K562 (cell line): Measurements from ENCODE around the gene ANKRD44. TPM values are rescaled to one million over a fixed set of nuclear protein-coding genes. Genes with fewer than 3 reads are reported as not detected.

ENCODE experiments used
- CEBPB ChIP-seq: fragments of 450-650 bp; IDR thresholded peaks from 2 replicates; pipeline ENCODE4 v1.6.1; 2016; ENCODE audit warnings: missing genetic modification characterization, missing compliant biosample characterization
- NR0B1 ChIP-seq: fragments of 450-650 bp; IDR thresholded peaks from one replicate; pipeline ENCODE4 v1.6.1; 2018; ENCODE audit warnings: mild to moderate bottlenecking, moderate library complexity; ENCODE audit not compliant: partially characterized antibody
- PTBP1 ChIP-seq: fragments of 200-400 bp; formaldehyde crosslinking; IDR thresholded peaks from 2 replicates; pipeline ENCODE4 v1.6.1; 2017; ENCODE audit warnings: low read depth, low read length
- TAF9B ChIP-seq: fragments of 450-650 bp; IDR thresholded peaks from 2 replicates; pipeline ENCODE4 v1.6.1; 2018; ENCODE audit warnings: mild to moderate bottlenecking; ENCODE audit not compliant: partially characterized antibody
- U2AF2 ChIP-seq: fragments of 200-400 bp; formaldehyde crosslinking; optimal IDR thresholded peaks from 2 replicates; pipeline ENCODE3; 2017; ENCODE audit warnings: low read depth, mild to moderate bottlenecking, low read length
- ZNF592 ChIP-seq: fragments of 450-650 bp; IDR thresholded peaks from 2 replicates; pipeline ENCODE4 v1.6.1; 2017; ENCODE audit warnings: antibody characterized with exemption, mild to moderate bottlenecking
- ZNF644 ChIP-seq: fragments of 200-800 bp; sonication (Bioruptor generic); IDR thresholded peaks from 2 replicates; pipeline ENCODE4 v1.6.1; 2016; ENCODE audit warnings: low read depth, missing genetic modification characterization, missing compliant biosample characterization
- polyA plus RNA-seq, 8 experiments: library from polyadenylated mRNA; depleted of rRNA in 4 of 8; stranded (reverse) in 5 of 8; unstranded in 3 of 8; fragments of >200 nt; fragmentation: Nextera tagmentation in 2 of 8; fragmentation: Illumina TruSeq in 1 of 8; extraction: Ambion mirVana in 2 of 8; extraction: Trizol in 1 of 8; gene quantifications; 2 replicates each; pipeline versions ENCODE4 v1.2.1 to v1.2.3, GENCODE V29; 2011 to 2014; ENCODE audit warnings: inconsistent platforms in 1 of 8, missing spikeins in 1 of 8
- total RNA-seq, 7 experiments: library from RNA; depleted of rRNA in 6 of 7; stranded (reverse); fragments of >200 nt in 6 of 7; fragmentation: Illumina TruSeq in 2 of 7; extraction: Trizol in 2 of 7; gene quantifications; 2 replicates each; pipeline versions ENCODE4 v1.2.1 to v1.2.3, GENCODE V29; 2011 to 2021; ENCODE audit warnings: low replicate concordance in 1 of 7
- TF ChIP-seq, protein P1 (sequence below): sonication (generic); formaldehyde crosslinking; IDR thresholded peaks from 2 replicates; pipeline ENCODE4 v1.8.0; 2022; ENCODE audit warnings: mild to moderate bottlenecking, missing genetic modification reagents
- TF ChIP-seq, protein P2 (sequence below): fragments of 450-650 bp; formaldehyde crosslinking; IDR thresholded peaks from 2 replicates; pipeline ENCODE4 v1.4.0; 2020; ENCODE audit warnings: mild to moderate bottlenecking

The ANKRD44 gene
- total and polyA plus RNA-seq, 9 of the 15 experiments (the other 6 are each of a cell fraction or from before 2014, with no cell fraction given) = 0.03 to 0.64 (median 0.07) TPM; not detected in 3

DNA sequence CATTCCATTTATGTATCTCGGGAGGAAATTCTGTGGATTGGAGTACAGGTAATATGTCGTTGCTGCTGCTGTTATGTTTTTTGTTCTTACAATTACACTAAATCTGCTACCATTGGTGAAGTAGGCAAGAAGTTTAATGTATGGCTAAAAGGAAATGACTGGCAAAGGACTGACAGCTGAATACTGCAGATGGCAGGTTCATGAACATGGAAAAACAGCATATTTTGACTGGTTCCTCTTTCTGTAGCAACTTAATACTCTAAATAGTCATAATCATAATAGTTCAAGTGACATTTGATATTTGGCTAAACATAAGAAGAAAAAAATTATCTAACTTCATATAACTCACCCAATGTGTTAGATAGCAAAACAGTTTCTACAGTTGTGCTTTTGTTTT lies 299.6 kb downstream of the ANKRD44 start (continued):
- TF ChIP-seq ZNF592 (no peak), CEBPB (tag) (no peak), TAF9B (no peak), NR0B1 (no peak), U2AF2 (no peak), ZNF644 (tag) (no peak), PTBP1 (no peak)
- TF ChIP-seq, protein P1, sequence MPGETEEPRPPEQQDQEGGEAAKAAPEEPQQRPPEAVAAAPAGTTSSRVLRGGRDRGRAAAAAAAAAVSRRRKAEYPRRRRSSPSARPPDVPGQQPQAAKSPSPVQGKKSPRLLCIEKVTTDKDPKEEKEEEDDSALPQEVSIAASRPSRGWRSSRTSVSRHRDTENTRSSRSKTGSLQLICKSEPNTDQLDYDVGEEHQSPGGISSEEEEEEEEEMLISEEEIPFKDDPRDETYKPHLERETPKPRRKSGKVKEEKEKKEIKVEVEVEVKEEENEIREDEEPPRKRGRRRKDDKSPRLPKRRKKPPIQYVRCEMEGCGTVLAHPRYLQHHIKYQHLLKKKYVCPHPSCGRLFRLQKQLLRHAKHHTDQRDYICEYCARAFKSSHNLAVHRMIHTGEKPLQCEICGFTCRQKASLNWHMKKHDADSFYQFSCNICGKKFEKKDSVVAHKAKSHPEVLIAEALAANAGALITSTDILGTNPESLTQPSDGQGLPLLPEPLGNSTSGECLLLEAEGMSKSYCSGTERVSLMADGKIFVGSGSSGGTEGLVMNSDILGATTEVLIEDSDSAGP = no peak
- TF ChIP-seq, protein P2, sequence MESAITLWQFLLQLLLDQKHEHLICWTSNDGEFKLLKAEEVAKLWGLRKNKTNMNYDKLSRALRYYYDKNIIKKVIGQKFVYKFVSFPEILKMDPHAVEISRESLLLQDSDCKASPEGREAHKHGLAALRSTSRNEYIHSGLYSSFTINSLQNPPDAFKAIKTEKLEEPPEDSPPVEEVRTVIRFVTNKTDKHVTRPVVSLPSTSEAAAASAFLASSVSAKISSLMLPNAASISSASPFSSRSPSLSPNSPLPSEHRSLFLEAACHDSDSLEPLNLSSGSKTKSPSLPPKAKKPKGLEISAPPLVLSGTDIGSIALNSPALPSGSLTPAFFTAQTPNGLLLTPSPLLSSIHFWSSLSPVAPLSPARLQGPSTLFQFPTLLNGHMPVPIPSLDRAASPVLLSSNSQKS = no peak
